ENCODE data around the gene HARS2.
"Not testable (repeated sequence)": the region's sequence is repeated elsewhere in the genome, so short reads cannot be mapped to it uniquely, and the experiment has no call there.

HARS2 gene

DNA sequence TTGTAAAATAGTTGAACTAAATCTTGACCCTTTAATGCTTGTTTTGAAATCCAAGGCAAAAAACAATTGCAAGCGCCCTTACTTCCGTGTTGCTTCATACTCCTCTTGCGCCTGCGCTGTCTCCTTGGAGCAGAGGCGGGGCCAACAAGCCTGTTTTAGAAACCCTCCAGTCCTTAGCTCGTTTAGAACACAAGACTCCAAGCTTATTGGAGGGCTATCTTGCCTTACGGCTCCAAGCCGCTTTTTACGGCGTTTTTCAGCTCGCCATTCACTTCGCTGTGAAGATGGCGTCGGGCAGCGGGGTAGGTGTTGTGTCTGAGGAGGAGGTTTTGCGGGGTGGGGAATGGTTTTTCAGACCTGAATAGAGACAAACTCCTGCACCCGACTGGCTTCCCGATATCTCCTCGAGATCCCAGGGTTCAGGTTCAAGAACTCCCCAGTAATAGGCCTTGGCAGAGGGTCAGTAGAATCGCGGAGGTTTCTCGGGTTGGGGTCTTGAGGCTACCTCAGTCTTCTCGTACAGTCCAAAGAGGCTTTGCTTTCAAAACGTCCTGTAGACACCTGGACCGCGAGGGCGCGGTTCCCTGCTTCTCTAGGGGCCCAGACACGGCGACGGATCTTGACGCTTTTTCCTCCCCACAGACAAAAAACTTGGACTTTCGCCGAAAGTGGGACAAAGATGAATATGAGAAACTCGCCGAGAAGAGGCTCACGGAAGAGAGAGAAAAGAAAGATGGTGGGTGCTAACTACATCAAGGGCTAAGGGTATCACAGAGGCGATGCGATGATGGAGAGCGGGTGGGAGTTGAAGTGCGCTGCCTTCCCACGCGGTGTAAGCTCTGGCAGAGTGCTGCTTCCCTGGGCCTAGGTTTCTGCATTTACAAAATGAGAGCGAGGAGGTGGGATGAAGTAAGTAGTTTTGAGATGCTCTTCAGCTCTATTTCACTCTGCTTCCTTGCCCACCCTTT, 9.2 kb downstream of the HARS2 start, which contains the start of gene ZMAT2:
Gene ZMAT2, plus strand, starts transcription at position 271 of the 968 bp plus-strand sequence. Its CDS starts 14 bp downstream, at position 285.
- peak; percentile 94 for DNase-seq

DNA sequence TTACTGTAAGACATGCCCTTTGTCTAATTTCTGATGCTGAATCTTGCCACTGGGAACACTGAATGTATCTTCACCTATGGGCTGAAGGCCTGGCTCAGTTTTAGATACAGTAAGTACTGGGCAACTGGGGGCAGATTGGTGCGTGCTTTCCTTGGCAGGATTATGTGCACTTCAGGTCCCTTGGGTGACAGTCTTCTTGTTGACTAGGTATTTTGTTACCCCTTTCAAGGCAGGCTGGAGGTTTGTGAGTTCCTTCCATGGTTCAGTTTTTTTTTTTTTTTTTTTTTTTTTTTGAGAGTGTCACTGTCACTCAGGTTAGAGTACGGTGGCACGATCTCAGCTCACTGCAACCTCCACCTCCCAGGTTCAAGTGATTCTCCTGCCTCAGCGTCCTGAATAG, 16.6 kb downstream of the HARS2 start:
- DNase-seq = no peak

DNA sequence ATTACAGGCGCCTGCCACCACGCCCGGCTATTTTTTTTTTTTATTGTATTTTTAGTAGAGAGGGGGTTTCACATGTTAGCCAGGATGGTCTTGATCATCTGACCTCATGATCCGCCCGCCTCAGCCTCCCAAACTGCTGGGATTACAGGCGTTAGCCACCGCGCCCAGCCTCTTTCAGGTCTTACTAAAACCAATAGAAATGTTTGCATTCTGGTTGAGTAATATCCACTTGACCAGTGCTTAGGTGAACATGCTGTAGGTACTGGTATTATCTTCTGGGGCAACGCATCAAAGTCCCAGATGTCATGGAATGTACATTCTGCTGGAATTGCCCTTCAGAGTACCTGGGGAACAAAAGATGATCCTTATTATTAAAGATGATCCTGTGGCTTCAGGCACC, 17.5 kb downstream of the HARS2 start:
- DNase-seq = not testable (repeated sequence)

DNA sequence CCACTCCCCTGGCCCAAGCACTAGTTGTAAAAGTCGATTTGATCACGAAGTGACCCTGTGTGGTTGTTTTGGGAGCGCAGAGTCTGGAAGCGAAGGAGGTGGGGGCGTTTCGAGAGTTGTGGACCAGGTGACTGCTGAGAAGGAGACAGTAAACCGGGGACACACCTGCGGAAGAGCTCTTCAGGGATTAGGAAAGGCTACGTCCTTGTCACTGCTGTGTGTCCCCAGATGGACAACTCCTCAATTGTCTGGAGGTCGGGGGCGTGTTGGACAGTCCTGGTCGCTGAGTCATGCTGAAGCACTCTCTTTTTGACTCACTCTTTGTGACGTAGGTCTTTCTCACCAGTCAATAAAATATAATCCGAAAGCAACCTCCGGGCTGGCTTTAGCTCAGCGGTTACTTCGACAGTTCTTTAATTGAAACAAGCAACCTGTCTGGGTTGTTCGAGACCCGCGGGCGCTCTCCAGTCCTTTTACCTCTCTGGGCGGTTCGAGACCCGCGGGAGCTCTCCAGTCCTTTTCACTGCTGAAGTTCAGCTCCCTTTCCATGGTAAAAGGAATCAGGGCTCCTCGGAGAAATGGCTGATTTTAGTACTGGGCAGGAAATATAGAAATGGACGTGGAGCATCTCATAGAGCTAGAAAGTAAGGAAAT, 19.8 kb downstream of the HARS2 start:
- DNase-seq = peak; percentile 56

DNA sequence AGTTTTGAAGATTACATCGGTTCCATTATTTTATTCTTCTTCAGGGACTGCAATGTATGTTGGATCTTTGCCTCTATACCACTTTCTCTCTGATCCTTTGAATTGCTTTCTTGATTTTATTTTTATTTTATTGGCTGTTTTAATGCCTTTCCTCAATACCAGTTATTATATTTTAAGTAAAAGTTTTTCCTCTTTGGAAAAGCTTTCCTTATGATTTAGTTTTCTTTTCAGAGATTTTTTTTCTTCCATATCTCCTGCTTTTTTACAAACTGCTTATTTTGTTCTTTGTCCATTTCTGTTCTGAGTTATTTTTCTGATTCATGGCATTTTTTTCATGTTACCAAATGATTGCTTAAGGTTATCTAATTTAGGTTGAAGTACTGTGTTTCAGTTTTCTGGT, 20.5 kb downstream of the HARS2 start:
- DNase-seq = no peak

DNA sequence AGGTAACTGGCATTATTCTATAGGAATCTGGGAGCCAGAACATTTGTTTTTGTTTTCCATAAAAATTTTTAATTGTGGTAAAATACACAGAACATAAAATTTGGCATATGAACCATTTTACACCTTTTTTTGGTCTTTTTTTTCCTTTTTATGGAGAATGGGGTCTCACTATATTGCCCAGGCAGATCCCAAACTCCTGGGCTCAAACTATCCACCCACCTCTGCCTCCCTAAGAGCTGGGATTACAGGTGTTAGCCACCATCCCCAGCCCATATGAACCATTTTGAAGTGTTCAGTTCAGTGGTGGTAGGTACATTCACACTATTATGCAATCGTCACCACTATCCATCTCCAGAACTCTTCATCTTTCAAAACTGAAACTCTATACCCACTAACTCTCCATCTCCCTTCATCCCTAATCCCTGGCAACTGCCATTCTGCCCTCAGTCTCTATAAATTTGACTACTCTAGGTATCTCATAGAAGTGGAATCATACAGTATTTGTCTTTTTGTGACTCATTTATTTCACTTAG, 22.4 kb downstream of the HARS2 start:
- no peak for DNase-seq

DNA sequence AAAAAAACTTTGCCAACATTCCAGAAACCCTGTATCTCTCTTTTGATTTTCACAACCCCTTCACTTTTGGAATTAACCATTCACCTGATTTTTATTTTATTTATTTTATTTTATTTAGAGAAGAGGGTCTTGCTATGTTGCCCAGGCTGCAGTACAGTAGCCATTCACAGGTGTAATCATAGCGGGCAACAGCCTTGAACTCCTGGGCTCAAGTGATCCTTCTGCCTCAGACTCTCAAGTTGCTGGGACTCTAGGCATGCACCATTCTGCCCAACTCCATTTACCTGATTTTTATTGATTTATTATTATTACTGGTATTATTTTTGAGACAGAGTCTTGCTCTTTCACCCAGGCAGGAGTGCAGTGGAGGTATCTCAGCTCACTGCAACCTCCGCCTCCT, 25.0 kb downstream of the HARS2 start:
- DNase-seq = not testable (repeated sequence)

DNA sequence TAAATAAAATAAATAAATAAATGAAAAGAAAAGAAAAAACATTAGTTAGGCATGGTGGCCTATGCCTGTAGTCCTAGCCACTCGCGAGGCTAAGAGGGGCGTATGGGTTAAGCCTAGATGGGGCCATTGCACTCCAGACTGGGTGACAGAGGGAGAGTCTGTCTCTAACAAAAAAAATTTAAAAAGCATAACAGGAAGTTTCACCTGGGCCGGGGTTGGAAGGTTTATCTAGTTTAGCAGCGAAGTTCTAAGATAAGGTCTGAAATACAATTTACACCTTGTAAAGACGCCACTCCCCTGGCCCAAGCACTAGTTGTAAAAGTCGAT, 27.0 kb downstream of the HARS2 start:
- no peak for DNase-seq

DNA sequence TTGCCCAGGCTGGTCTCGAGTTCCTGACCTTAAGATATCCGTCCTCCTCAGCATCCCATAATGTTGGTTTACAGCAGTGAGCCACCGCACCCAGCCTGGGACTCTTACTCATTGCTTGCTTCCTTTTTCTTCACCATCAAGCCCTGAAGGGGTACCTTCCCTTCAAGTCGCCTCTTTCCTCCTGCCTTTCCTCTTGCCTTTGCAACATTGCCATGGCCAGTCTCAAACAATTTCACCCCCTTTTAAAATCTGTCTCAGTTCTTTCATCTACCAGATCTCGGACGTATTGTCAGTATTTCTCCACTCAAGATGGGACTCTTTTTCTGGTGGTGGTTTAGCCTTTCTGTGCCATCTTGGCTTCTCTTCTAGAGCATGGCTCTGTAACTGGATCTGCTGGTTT, 29.5 kb downstream of the HARS2 start:
- not testable (repeated sequence) for DNase-seq

DNA sequence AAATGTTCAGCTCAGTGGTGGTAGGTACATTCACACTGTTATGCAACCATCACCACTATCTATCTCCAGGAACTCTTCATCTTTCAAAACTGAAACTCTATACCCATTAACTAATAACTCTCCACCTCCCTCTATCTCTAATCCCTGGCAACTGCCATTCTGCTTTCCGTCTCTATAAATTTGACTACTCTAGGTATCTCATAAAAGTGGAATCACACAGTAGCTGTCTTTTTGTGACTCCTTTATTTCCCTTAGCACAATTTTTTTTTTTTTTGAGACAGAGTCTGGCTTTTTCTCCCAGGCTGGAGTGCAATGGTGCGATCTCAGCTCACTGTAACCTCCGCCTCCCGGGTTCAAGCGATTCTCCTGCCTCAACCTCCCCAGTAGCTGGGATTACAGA, 30.1 kb downstream of the HARS2 start:
- not testable (repeated sequence) for DNase-seq

DNA sequence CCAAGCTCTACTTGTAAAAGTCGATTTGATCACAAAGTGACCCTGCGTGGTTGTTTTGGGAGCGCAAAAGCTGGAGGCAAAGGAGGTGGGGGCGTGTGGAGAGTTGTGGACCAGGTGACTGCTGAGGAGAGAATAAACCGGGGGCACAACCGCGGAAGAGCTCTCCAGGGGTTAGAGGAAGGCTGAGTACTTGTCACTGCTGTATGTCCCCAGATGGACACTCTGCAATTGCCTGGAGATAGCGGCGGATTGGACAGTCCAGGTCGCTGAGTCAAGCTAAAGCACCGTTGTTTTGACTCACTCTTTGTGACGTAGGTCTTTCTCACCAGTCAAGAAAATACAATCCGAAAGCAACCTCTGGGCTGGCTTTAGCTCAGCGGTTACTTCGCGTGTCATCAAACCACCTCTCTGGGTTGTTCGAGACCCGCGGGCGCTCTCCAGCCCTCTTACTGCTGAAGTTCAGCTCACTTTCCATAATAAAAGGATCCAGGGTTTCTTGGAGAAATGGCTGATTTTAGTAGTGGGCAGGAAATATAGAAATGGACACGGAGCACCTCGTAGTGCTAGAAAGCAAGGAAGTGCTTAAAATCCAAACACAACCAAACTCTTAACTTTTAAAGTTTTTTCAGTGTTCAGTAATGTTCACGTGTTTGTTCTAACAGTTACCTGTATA, 34.7 kb downstream of the HARS2 start:
- DNase-seq = peak; percentile 19

DNA sequence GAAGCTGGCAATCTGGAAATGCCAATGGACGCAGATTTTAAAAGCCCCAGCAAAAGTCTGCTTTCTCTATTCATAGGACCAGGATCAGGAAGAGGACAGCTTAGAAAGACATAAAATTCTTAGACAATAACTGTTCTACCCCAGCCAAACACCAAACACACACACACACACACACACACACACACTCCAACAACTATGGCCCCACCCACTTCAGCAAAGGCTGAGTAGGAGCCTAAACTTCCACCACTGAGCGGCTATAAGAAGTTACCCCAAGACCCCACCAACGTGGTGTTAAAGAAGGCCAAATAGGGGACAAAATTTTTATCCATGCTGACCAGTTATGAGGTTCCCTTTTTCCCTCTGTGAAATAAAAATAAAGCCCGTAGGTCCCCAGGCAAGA, 41.8 kb downstream of the HARS2 start:
- DNase-seq = no peak

DNA sequence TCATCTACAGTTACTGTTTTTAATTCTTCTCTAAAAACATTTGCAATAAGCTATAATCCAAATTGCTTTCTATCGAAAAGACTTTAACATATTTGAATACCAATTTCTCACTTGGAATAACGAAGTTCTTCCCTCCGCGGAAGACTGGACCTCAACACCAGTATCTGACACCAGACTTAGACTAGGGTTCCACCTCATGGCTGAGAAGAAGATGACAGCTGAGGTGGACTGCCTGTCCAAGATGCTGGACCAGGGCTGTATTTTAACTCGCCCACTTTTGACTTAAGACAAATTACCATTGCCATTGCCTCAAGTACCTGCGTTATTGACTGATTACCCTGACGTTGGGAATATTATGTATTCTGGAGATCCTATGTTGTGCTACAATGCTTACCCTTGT, 43.1 kb downstream of the HARS2 start:
- DNase-seq = no peak

DNA sequence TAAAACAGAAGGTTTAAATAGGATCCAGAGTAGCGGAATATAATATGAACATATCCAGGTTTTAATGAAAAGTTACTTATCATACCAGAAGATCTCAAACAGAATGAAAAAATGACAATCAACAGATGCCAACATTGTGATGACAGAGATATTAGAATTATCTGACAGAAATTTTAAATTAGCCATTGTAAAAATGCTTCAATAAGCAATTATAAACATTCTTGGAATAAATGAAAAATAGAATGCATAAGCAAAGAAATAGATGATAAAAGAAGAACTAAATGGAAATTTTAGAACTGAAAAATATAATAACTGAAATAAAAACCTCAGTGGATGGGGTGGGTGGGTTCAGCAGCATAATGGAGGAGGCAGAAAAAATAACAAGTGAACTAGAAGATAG, 46.2 kb downstream of the HARS2 start:
- no peak for DNase-seq

DNA sequence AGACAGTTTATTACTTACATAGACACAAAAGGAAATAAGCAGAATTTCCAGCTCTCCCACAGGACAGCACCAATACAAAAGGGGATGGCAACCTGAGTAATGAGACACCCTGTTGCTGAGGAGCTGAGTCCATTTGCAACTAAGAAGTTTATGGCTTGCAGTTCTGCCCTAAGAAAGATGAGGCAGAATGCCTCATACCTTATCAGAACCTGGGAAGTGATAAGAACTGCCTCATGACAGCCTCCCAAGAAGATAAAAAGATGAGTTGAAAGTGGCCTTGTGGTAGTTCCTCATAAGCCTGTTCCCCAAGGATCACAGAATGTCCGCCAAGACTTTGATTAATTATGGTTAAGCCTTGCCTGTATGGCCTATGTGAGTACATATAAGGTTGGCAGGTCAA, 50.7 kb downstream of the HARS2 start:
- no peak for DNase-seq

Measured in COR-L47 (cell line).